ENCODE results near the gene ZC3HAV1L. TPM values are rescaled to one million over a fixed set of nuclear protein-coding genes. Genes with fewer than 3 reads are reported as not detected.

The ZC3HAV1L gene
- total and polyA plus RNA-seq, 12 donors = 0.30 to 27.2 (median 13.0) TPM

DNA sequence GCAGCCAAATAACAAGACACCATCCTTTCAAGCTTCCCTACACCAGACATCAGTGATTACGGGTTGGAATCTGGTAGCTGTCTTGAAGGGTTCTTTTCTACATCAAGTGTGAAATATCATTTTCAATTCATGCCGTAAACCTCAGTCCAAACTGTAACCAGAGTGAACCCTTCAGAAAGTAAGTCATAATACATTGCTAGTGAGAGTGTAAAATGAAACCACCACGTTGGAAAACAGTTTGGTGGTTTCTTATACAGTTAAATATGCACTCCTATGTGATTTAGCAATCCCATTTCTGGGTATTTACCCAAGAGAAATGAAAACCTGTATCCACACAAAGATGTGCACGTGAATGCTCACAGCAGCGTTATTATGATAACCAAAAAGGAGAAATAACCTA lies 25.6 kb upstream of the ZC3HAV1L start:
- Histone ChIP-seq H3K36me3 (replicated peaks in 1 of 2) (peaks cover 0 to 70% of the 10 kb centered on the region in 2 donors), H3K9me3 (replicated peaks in 1 of 3) (no peaks in the 10 kb centered on the region), H3K27me3 (no peaks in the 10 kb centered on the region), H3K4me1 (replicated peaks in 1 of 2) (peaks cover 0 to 12% of the 10 kb centered on the region in 2 donors), H3K27ac (no peak overlapping the region), H3K4me3 (no peak overlapping the region)
- DNase-seq = no peak
- no peak for TF ChIP-seq POLR2A (IDR thresholded peaks at IDR 0.05)
- no peak for TF ChIP-seq CTCF (IDR thresholded peaks at IDR 0.05)
- 85 to 88% (median 85%) methylated on average over 5 of the region's 5 CpGs for WGBS, 4 donors
- intact Hi-C loops (cut with DNase I) = no loop called here

GRCh38 chr7:139060695-139061237 lies 24.9 kb upstream of the ZC3HAV1L start:
- H3K4me1 ChIP-seq (replicated peaks in 1 of 2) = peaks cover 0 to 12% of the 10 kb centered on the region in 2 donors
- no peaks in the 10 kb centered on the region for H3K9me3 ChIP-seq (replicated peaks in 1 of 3)
- whole genome bisulfite sequencing, 4 donors = 83 to 87% (median 85%) methylated on average over 5 of the region's 5 CpGs
- no peak overlapping the region for H3K27ac ChIP-seq
- no peak for TF ChIP-seq CTCF (IDR thresholded peaks at IDR 0.05)
- TF ChIP-seq POLR2A (IDR thresholded peaks at IDR 0.05) = no peak
- intact Hi-C loops (cut with DNase I) = no loop called here
- H3K4me3 ChIP-seq = no peak overlapping the region
- no peak for DNase-seq
- H3K27me3 ChIP-seq = no peaks in the 10 kb centered on the region
- H3K36me3 ChIP-seq (replicated peaks in 1 of 2) = peaks cover 0 to 63% of the 10 kb centered on the region in 2 donors

DNA sequence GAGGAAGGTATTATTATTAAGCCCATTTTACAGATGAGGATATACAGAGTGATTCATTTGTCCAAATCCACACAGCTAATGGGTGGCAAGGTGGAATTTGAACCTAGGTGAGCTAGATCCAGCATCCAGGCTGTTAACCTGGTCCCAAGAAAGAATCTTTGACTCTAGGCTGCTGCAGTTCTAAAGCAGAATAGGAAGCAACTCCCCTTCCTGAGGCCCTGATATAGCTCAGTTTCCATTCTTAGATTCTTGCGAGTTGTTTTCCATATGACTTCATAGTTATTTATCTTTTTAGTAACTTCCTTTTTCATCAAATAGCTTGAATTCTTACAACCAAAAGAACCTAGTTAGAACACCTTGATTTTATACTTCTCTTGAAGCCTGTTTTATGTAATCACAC lies 24.1 kb upstream of the ZC3HAV1L start:
- Histone ChIP-seq H3K9me3 (replicated peaks in 1 of 3) (no peaks in the 10 kb centered on the region), H3K4me1 (replicated peaks in 1 of 2) (peaks cover 0 to 12% of the 10 kb centered on the region in 2 donors), H3K27ac (no peak overlapping the region), H3K36me3 (replicated peaks in 1 of 2) (peaks cover 0 to 56% of the 10 kb centered on the region in 2 donors), H3K27me3 (no peaks in the 10 kb centered on the region), H3K4me3 (no peak overlapping the region)
- DNase-seq = no peak
- no peak for TF ChIP-seq CTCF (IDR thresholded peaks at IDR 0.05)
- no peak for TF ChIP-seq POLR2A (IDR thresholded peaks at IDR 0.05)
- WGBS, 4 donors = 54 to 65% (median 59%) methylated on average over 1 of the region's 1 CpG
- intact Hi-C loops (cut with DNase I) = no loop called here

- Histone ChIP-seq H3K27ac (peak overlapping the region in 2 of 5 donors; percentile 42 to 45), H3K9me3 (replicated peaks in 1 of 3) (no peaks in the 10 kb centered on the region), H3K4me1 (replicated peaks in 1 of 2) (peaks cover 0 to 12% of the 10 kb centered on the region in 2 donors), H3K4me3 (no peak overlapping the region), H3K27me3 (no peaks in the 10 kb centered on the region), H3K36me3 (replicated peaks in 1 of 2) (peaks cover 0 to 56% of the 10 kb centered on the region in 2 donors)
- WGBS, 4 donors = 31 to 45% (median 38%) methylated on average over 5 of the region's 5 CpGs
- peak in 2 of 7 donors; percentile 12 to 16 for DNase-seq
- intact Hi-C loops (cut with DNase I) = no loop called here
- TF ChIP-seq POLR2A (IDR thresholded peaks at IDR 0.05) = no peak
- TF ChIP-seq CTCF (IDR thresholded peaks at IDR 0.05) = no peak
Measured at GRCh38 chr7:139058943-139059342, 23.1 kb upstream of the ZC3HAV1L start.

All from adrenal gland (tissue), 12 donors.